HG02798 (cell line): Measurements from ENCODE around the gene TAT.
"Not testable (repeated sequence)": the region's sequence is repeated elsewhere in the genome, so short reads cannot be mapped to it uniquely, and the experiment has no call there.

Experiments
- ATAC-seq: cut with Tn5 transposase; IDR thresholded peaks from one replicate; pipeline ENCODE4 v1.9.1; 2021; ENCODE audit warnings: mild to moderate bottlenecking; ENCODE audit not compliant: unreplicated experiment, poor library complexity

Gene TAT

GRCh38 chr16:71589334-71589733 is 12.4 kb upstream of the TAT start:
- ATAC-seq: not testable (repeated sequence)

- ATAC-seq: no peak
These were observed 8.4 kb upstream of the TAT start for GRCh38 chr16:71585318-71585703.

- no peak for ATAC-seq
These were observed 7.8 kb upstream of the TAT start for GRCh38 chr16:71584543-71585317.

GRCh38 chr16:71582553-71582848 is 5.6 kb upstream of the TAT start:
- not testable (repeated sequence) for ATAC-seq

- no peak for ATAC-seq
These were observed 2.2 kb downstream of the TAT start for GRCh38 chr16:71574702-71575101.

GRCh38 chr16:71573387-71574094 is 3.4 kb downstream of the TAT start:
- no peak for ATAC-seq

- ATAC-seq: no peak
These were observed 4.3 kb downstream of the TAT start for GRCh38 chr16:71572497-71573116.

- ATAC-seq: no peak
These were observed 6.7 kb downstream of the TAT start for GRCh38 chr16:71570144-71570543.

GRCh38 chr16:71569621-71570020 is 7.3 kb downstream of the TAT start:
- ATAC-seq: no peak

GRCh38 chr16:71568551-71568950 is 8.3 kb downstream of the TAT start:
- no peak for ATAC-seq

GRCh38 chr16:71567931-71568330 is 9.0 kb downstream of the TAT start:
- ATAC-seq: no peak

- no peak for ATAC-seq
These were observed 10.8 kb downstream of the TAT start for GRCh38 chr16:71565812-71566700.

GRCh38 chr16:71564335-71564967 is 12.4 kb downstream of the TAT start:
- ATAC-seq: no peak

GRCh38 chr16:71562552-71562951 is 14.3 kb downstream of the TAT start:
- no peak for ATAC-seq

- not testable (repeated sequence) for ATAC-seq
These were observed 15.0 kb downstream of the TAT start for GRCh38 chr16:71561886-71562285.

- ATAC-seq: no peak
These were observed 17.0 kb downstream of the TAT start for GRCh38 chr16:71559855-71560254.

GRCh38 chr16:71557954-71558582 is 18.8 kb downstream of the TAT start:
- ATAC-seq: no peak

- no peak for ATAC-seq
These were observed 19.6 kb downstream of the TAT start for GRCh38 chr16:71557299-71557698.

GRCh38 chr16:71555230-71555891 is 21.5 kb downstream of the TAT start:
- ATAC-seq: no peak
